COR-L47 (cell line): ENCODE results near the gene EIF2AK3.

Experiments used
- DNase-seq: peaks from one replicate; lab custom pipeline; 2025; lab: John Stamatoyannopoulos, UW

EIF2AK3 gene

DNA sequence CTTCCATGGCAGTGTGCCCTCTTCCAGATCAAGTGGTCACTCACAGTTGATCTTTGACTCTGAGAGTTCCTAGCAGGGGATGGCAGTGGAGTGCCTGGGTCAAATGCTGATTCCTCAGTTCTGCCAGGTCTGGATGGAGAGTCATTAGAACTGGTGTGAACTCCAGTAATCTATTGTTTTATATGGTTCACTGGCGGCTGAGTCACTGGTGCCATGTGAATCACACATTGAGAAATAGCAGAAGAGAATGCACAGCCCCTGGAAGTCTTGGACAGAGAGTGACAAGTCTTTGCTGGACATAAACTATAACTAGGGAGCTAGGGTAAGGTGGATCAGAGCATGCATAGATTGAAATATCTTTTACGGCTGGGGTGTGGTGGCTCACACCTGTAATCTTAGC, 86.9 kb downstream of the EIF2AK3 start:
- DNase-seq = no peak

DNA sequence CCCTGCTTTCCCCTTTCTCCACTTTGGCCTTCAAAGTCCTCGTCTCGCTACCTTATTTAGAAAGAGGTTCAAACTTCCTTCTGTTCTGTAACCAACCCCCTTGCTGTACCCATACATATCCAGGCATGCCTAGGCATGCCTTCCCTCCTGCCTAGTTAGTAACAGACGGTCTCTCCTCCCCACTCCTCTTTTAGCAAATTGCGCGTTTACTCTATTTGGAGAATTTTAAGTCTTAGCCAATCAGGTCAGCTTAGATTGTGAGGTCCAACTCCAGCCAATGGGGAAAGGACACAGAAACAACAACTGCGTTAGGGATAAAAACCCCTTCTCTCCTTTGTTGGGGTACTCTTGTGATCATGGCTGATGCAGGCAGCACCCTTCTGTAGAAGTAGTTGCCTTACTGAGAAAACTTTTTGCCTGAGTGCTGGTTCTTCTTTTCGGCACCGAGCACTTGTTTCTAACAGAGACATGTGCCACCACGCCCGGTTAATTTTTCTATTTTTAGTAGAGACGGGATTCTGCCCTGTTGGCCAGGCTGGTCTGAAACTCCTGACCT, 88.8 kb downstream of the EIF2AK3 start:
- no peak for DNase-seq

DNA sequence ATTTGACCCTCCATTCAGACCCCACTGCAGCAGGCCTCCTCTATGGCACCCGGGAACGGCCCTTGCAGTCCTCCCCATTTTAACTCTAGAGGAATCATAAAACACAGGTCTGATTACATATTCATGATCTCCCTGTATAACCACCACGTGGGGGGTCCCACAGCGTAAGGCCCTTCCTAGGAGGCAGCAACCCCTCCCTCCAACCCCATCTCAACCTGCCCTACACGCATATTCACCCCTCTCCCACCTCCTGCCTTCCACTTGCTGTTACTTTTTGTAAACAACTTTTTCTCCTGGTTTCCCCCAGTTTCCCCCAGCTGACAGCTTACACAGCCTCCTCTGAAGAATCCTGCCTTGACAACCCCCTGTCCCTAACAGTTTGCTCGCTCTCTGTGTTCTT, 89.6 kb downstream of the EIF2AK3 start:
- no peak for DNase-seq

DNA sequence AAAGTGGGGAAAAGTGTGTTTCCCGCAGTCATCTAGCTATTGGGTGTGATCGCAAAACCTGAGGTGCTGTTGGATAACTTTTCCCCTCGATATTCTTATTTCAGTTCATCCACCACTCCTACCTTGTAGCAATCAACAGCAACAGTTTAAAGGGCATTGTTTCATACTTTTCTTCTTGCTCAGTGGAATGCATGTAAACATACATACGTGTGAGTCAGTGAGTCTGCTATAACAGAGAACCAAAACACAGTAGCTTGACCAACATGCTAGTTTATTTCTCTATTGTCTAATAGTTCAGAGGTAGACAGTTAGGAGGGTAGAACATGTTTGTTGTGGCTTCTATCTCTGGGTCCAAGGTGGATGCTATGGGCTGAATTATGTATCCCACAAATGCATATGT, 97.2 kb downstream of the EIF2AK3 start:
- no peak for DNase-seq

DNA sequence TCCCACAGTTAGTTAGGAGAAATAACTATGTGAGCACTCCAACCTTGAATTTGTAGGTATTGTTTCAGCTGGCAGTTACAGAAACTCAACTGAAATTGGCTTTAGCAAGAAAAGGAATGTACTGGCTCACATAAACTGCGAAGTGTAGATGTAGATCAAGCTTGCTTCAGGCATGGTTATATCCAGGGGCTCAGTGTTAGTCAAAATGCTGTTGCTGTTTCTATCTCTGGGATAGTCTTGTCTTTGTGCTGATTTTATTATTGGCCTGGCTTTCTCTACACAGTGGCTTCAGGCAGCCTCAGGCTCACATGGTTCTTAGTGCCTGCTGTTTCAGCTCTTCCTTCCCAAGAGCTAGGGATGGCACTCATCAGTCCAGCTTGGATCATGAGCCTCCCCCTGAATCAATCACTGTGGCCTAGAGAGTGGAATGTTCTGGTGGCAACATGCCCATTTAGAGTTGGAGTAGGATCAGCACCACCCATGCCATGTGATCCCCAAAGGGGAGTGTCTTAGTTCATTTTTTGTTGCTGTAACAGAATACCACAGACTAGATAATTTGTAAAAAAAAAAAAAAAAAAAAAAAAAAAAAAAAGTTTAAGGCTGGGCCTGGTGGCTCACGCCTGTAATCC, 105.7 kb downstream of the EIF2AK3 start:
- DNase-seq = no peak

DNA sequence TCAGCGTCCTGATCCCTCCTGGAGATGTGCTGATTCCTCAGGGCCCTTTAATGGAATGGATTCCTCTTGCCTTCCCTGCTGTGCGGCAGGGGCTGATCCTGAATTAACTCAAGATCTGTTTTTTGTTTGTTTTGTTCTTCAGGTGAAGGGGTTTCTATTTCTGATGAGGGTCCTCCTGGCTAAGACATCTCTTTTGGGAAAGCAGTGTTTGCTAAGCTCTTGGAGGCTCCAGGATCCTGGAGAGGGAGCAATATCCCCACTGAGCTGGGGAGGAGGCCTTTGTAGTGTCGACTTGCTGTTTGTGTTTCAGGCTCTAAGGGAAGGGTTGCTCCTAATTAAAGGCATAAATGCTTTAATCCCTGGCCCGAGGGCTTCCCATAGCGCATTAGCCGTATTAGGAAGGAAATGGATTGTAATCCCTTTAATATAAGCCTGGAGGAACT, 109.5 kb downstream of the EIF2AK3 start:
- DNase-seq = peak; percentile 1
